Common myeloid progenitor, CD34-positive (primary cell): Measurements from ENCODE around the gene LZTS3.
A peak's percentile ranks its signal among the peaks of the same experiment; 100 is the strongest.

ENCODE experiments used
- CTCF ChIA-PET: fragments of 350-600 bp; sonication (Branson Sonifier 250); formaldehyde crosslinking; loops from one replicate; lab custom pipeline; 2021; ENCODE audit warnings: antibody characterized with exemption; lab: Charles Lee
- POLR2A ChIA-PET: fragments of 350-600 bp; sonication (Branson Sonifier 250); formaldehyde crosslinking; loops from one replicate; lab custom pipeline; 2021; ENCODE audit warnings: antibody characterized with exemption; lab: Charles Lee
- DNase-seq, 3 donors: peaks; one replicate each; pipeline versions ENCODE4 v3.0.0 to v3.0.0-alpha.2; 2013
- H3K27ac ChIP-seq, 2 experiments: 1 replicate in 1 of 2; 2 replicates in 1 of 2; pipeline ENCODE4 v1.7.0; 2013; ENCODE audit warnings: inconsistent platforms in 2 of 2, low read length in 2 of 2, mild to moderate bottlenecking in 2 of 2, low read depth in 1 of 2, moderate library complexity in 1 of 2; ENCODE audit not compliant: severe bottlenecking in 2 of 2, insufficient read depth in 1 of 2, poor library complexity in 1 of 2
- H3K27me3 ChIP-seq, 5 experiments: replicated peaks in 2 of 5; 1 replicate in 3 of 5; 2 replicates in 2 of 5; pipeline versions ENCODE4 v1.6.1 to v1.7.0; 2013; ENCODE audit warnings: low read length in 4 of 5, mild to moderate bottlenecking in 2 of 5, moderate library complexity in 2 of 5, inconsistent platforms in 1 of 5; ENCODE audit not compliant: insufficient read depth in 5 of 5, control insufficient read depth in 4 of 5
- H3K36me3 ChIP-seq, 4 experiments: 1 replicate in 2 of 4; 2 replicates in 2 of 4; pipeline versions ENCODE4 v1.6.1 to v1.7.0; 2013; ENCODE audit warnings: low read length in 3 of 4, control low read depth in 1 of 4, mild to moderate bottlenecking in 1 of 4; ENCODE audit not compliant: control insufficient read depth in 4 of 4, insufficient read depth in 4 of 4
- H3K4me1 ChIP-seq, 4 experiments: 1 replicate in 3 of 4; 2 replicates in 1 of 4; pipeline versions ENCODE4 v1.6.1 to v1.7.1; 2013; ENCODE audit warnings: low read length in 3 of 4, mild to moderate bottlenecking in 3 of 4, control low read depth in 1 of 4, inconsistent platforms in 1 of 4, moderate library complexity in 1 of 4; ENCODE audit not compliant: control insufficient read depth in 4 of 4, insufficient read depth in 4 of 4; ENCODE audit errors: control extremely low read depth in 1 of 4
- H3K4me3 ChIP-seq, 7 experiments: 1 replicate in 4 of 7; 2 replicates in 3 of 7; pipeline versions ENCODE4 v1.5.1 to v1.7.0; 2013; ENCODE audit warnings: mild to moderate bottlenecking in 7 of 7, low read length in 6 of 7, moderate library complexity in 6 of 7, inconsistent platforms in 2 of 7, low read depth in 2 of 7, control low read depth in 1 of 7; ENCODE audit not compliant: insufficient read depth in 4 of 7, control insufficient read depth in 1 of 7; ENCODE audit errors: extremely low read depth in 1 of 7
- H3K9me3 ChIP-seq, 5 experiments: 1 replicate in 4 of 5; 2 replicates in 1 of 5; pipeline versions ENCODE4 v1.6.1 to v1.7.1; 2013; ENCODE audit warnings: low read length in 4 of 5, mild to moderate bottlenecking in 2 of 5, inconsistent platforms in 1 of 5, low read depth in 1 of 5, moderate library complexity in 1 of 5; ENCODE audit not compliant: control insufficient read depth in 4 of 5, insufficient read depth in 2 of 5; ENCODE audit errors: control extremely low read depth in 1 of 5
- WGBS: methylation state at CpG from one replicate; pipeline ENCODE4 v1.1.5; 2013; ENCODE audit not compliant: insufficient coverage; 5-methylcytosine and 5-hydroxymethylcytosine counted together

Gene LZTS3

GRCh38 chr20:3162080-3162611, 11.2 kb downstream of the LZTS3 start:
- CTCF ChIA-PET, result interaction anchor here (0.6 to 2.3 kb wide), 6 partner anchors 9 to 109 kb away, joined by 3 to 10 read pairs (median 5); no protein-coding TSS in a partner anchor
- Histone ChIP-seq H3K4me3 (no peak overlapping the region), H3K4me1 (peaks cover 8 to 38% (median 21%) of the 10 kb centered on the region in 4 experiments), H3K36me3 (no peaks in the 10 kb centered on the region), H3K9me3 (no peaks in the 10 kb centered on the region), H3K27ac (no peak overlapping the region), H3K27me3 (peaks cover 0 to 3% (median 0%) of the 10 kb centered on the region in 5 experiments)
- POLR2A ChIA-PET, result interaction anchor here (0.9 to 1.4 kb wide), 3 partner anchors 10 to 90 kb away, joined by 3 read pairs; partner anchors contain the start of gene OXT
- WGBS, result 83% methylated on average over 9 of the region's 11 CpGs
- no peak for DNase-seq

GRCh38 chr20:3161316-3162079, 11.9 kb downstream of the LZTS3 start:
- peaks cover 11 to 45% (median 27%) of the 10 kb centered on the region in 4 experiments for H3K4me1 ChIP-seq
- POLR2A ChIA-PET, result interaction anchor here (1.4 kb wide), 1 partner anchor 10 kb away, joined by 3 read pairs; no protein-coding TSS in a partner anchor
- no peak overlapping the region for H3K4me3 ChIP-seq
- no peaks in the 10 kb centered on the region for H3K9me3 ChIP-seq
- DNase-seq, result no peak
- H3K27me3 ChIP-seq, result no peaks in the 10 kb centered on the region
- H3K36me3 ChIP-seq, result peaks cover 0 to 2% (median 0%) of the 10 kb centered on the region in 4 experiments
- CTCF ChIA-PET, result interaction anchor here (0.7 to 2.3 kb wide), 6 partner anchors 9 to 108 kb away, joined by 3 to 10 read pairs (median 5); no protein-coding TSS in a partner anchor
- H3K27ac ChIP-seq, result no peak overlapping the region
- 92% methylated on average over 5 of the region's 5 CpGs for WGBS

- H3K9me3 ChIP-seq, result no peaks in the 10 kb centered on the region
- ChIA-PET POLR2A (no interaction called here), CTCF (interaction anchor here (1.0 to 2.3 kb wide), 5 partner anchors 9 to 23 kb away, joined by 3 to 7 read pairs (median 5); no protein-coding TSS in a partner anchor)
- H3K4me3 ChIP-seq, result peak overlapping the region in 4 of 7 experiments; percentile 94 to 98 (median 96)
- H3K27me3 ChIP-seq, result no peaks in the 10 kb centered on the region
- peaks cover 0 to 5% (median 0%) of the 10 kb centered on the region in 4 experiments for H3K36me3 ChIP-seq
- WGBS, result 94% methylated on average over 5 of the region's 6 CpGs
- peaks cover 11 to 41% (median 26%) of the 10 kb centered on the region in 4 experiments for H3K4me1 ChIP-seq
- H3K27ac ChIP-seq, result peak overlapping the region in 1 of 2 experiments; percentile 97
- DNase-seq, result no peak
Observed at GRCh38 chr20:3160418-3160817, 12.9 kb downstream of the LZTS3 start.

- H3K36me3 ChIP-seq, result peaks cover 0 to 19% (median 4%) of the 10 kb centered on the region in 4 experiments
- POLR2A ChIA-PET, result interaction anchor here (0.6 to 1.3 kb wide), 3 partner anchors 38 to 227 kb away, joined by 3 to 4 read pairs (median 3); no protein-coding TSS in a partner anchor
- H3K4me1 ChIP-seq, result peaks cover 11 to 34% (median 25%) of the 10 kb centered on the region in 4 experiments
- CTCF ChIA-PET, result interaction anchor here (0.8 to 2.0 kb wide), 6 partner anchors 10 to 97 kb away, joined by 3 to 11 read pairs (median 4); no protein-coding TSS in a partner anchor
- H3K4me3 ChIP-seq, result peak overlapping the region; percentile 91 to 99 (median 96)
- H3K9me3 ChIP-seq, result no peaks in the 10 kb centered on the region
- DNase-seq, result peak in 2 of 3 donors; percentile 63 to 75
- 6% methylated on average over 8 of the region's 10 CpGs for WGBS
- H3K27ac ChIP-seq, result peak overlapping the region; percentile 92 to 97
- no peaks in the 10 kb centered on the region for H3K27me3 ChIP-seq
Observed at GRCh38 chr20:3158968-3159431, 14.3 kb downstream of the LZTS3 start.

- Histone ChIP-seq H3K36me3 (peaks cover 0 to 28% (median 7%) of the 10 kb centered on the region in 4 experiments), H3K9me3 (no peaks in the 10 kb centered on the region), H3K27me3 (no peaks in the 10 kb centered on the region), H3K4me3 (peak overlapping the region in 6 of 7 experiments; percentile 2 to 98 (median 59)), H3K27ac (peak overlapping the region in 1 of 2 experiments; percentile 97), H3K4me1 (peaks cover 11 to 34% (median 25%) of the 10 kb centered on the region in 4 experiments)
- ChIA-PET CTCF (interaction anchor here (0.7 to 2.0 kb wide), 8 partner anchors 10 to 159 kb away, joined by 3 to 11 read pairs (median 4); no protein-coding TSS in a partner anchor), POLR2A (interaction anchor here (0.8 to 1.4 kb wide), 2 partner anchors 9 to 47 kb away, joined by 4 read pairs; no protein-coding TSS in a partner anchor)
- 88% methylated on average over 4 of the region's 11 CpGs for WGBS
- no peak for DNase-seq
Observed at GRCh38 chr20:3157817-3158216, 15.5 kb downstream of the LZTS3 start.

- H3K9me3 ChIP-seq, result no peaks in the 10 kb centered on the region
- H3K27ac ChIP-seq, result peak overlapping the region; percentile 41 to 97
- WGBS, result 79% methylated on average over 6 of the region's 8 CpGs
- H3K4me3 ChIP-seq, result peak overlapping the region in 6 of 7 experiments; percentile 2 to 96 (median 20)
- peaks cover 0 to 28% (median 8%) of the 10 kb centered on the region in 4 experiments for H3K36me3 ChIP-seq
- POLR2A ChIA-PET, result interaction anchor here (0.8 to 1.4 kb wide), 2 partner anchors 9 to 46 kb away, joined by 4 read pairs; no protein-coding TSS in a partner anchor
- DNase-seq, result peak in 2 of 3 donors; percentile 79 to 81
- no peaks in the 10 kb centered on the region for H3K27me3 ChIP-seq
- CTCF ChIA-PET, result interaction anchor here (0.5 to 2.0 kb wide), 11 partner anchors 10 to 160 kb away, joined by 3 to 11 read pairs (median 3); no protein-coding TSS in a partner anchor
- H3K4me1 ChIP-seq, result peaks cover 11 to 34% (median 25%) of the 10 kb centered on the region in 4 experiments
Observed at GRCh38 chr20:3156811-3157619, 16.3 kb downstream of the LZTS3 start.
